ENCODE results near the gene CNNM4.

GRCh38 chr2:96760036-96760985 lies at the start of gene CNNM4:
- TF ChIP-seq CTCF (IDR thresholded peaks at IDR 0.05) (no peak), POLR2A (IDR thresholded peaks at IDR 0.05) (no peak)

All from right lobe of liver (tissue), 4 donors.